ENCODE measurements around the gene VAV2. TPM values are rescaled to one million over a fixed set of nuclear protein-coding genes. Genes with fewer than 3 reads are reported as not detected.

The VAV2 gene
- total and polyA plus RNA-seq, 2 experiments from 2014 or later = 8.1 to 28.9 TPM

DNA sequence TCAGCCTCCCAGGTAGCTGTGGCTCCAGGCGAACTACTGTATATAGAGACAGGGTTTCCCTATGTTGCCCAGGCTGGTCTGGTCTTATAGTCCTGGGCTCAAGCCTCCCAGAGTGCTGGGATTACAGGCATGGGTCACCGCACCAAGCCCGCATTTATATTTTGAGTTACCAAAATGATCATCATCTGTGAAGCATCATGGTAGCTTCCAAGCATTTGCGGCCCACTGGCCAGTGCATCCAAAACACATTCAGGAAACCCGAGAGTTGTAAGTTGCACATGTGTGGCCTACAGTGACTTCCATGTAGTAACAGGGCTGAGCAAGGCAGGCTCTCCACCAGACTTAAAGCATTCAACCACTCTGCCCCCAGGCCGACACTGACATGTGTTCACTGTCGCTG is 35.4 kb upstream of the VAV2 start:
- peaks cover 17% of the 10 kb centered on the region for H3K36me3 Mint-ChIP-seq (ENCODE audit: low read depth)
- H3K27me3 ChIP-seq (ENCODE audit: insufficient read depth) = no peaks in the 10 kb centered on the region
- ATAC-seq = no peak
- peaks cover 14% of the 10 kb centered on the region for H3K4me1 Mint-ChIP-seq
- TF ChIP-seq CREB1 (CRISPR knock-in tag; IDR thresholded peaks at IDR 0.05; ENCODE audit: low read depth) (no peak), EZH2phosphoT487 (IDR thresholded peaks at IDR 0.05; ENCODE audit: unreplicated experiment) (no peak), ZNF114 (CRISPR knock-in tag; IDR thresholded peaks at IDR 0.05) (no peak), EZH2 (IDR thresholded peaks at IDR 0.05; ENCODE audit: low read depth, unreplicated experiment) (no peak), JUNB (IDR thresholded peaks at IDR 0.05; ENCODE audit: unreplicated experiment) (no peak), POLR2AphosphoS5 (IDR thresholded peaks at IDR 0.05; ENCODE audit: low read depth) (no peak)
- H3K4me1 ChIP-seq (ENCODE audit: insufficient read depth) = peaks cover 13% of the 10 kb centered on the region
- peaks cover 2% of the 10 kb centered on the region for H3K27me3 Mint-ChIP-seq (ENCODE audit: insufficient read depth, low read depth, poor library complexity)
- no peak overlapping the region for H3K27ac ChIP-seq (ENCODE audit: low read depth)
- no peaks in the 10 kb centered on the region for H3K79me2 ChIP-seq (replicated peaks; ENCODE audit: insufficient read depth)
- 0 out of 2 replicates have a peak, but pooled peaks cover 5% of the 10 kb centered on the region for H3F3A ChIP-seq (replicated peaks; ENCODE audit: low read depth)
- no peaks in the 10 kb centered on the region for H3K9me2 ChIP-seq (ENCODE audit: insufficient read depth)
- H3K27ac Mint-ChIP-seq = no peak overlapping the region
- no peaks in the 10 kb centered on the region; the same call in 2 of the 3 replicates for H3K9me3 Mint-ChIP-seq
- no peak overlapping the region for H3K4me3 Mint-ChIP-seq
- H4K20me1 ChIP-seq (replicated peaks; ENCODE audit: insufficient read depth) = no peaks in the 10 kb centered on the region; the same call in 1 of the 2 replicates
- H2AFZ ChIP-seq = no peak overlapping the region
- H3K4me3 ChIP-seq = no peak overlapping the region
- H3K36me3 ChIP-seq (ENCODE audit: insufficient read depth) = peaks cover 11% of the 10 kb centered on the region; the same call in 1 of the 2 replicates
- DNase-seq (ENCODE audit: low spot score) = no peak
- H3K4me2 ChIP-seq = no peak overlapping the region

DNA sequence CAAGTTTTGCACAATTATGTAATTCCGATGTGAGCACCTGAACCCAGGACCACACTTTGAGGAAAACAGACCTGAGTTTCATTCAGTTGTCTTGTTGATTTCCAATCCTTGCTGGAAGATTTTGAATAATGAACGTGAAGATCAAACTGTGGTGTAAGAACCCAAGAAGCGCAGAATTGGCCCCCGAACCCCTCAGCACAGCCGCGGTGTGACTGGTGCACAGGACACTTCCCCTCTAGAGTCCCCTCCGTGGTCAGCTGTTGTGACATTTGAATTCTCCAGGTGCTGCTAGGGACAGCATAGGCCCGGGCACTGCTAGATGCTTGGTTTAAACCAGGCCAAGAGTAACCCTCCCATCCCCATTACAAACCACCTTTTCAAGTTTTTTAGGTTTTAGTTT is 34.9 kb upstream of the VAV2 start:
- H3K79me2 ChIP-seq (replicated peaks; ENCODE audit: insufficient read depth) = no peaks in the 10 kb centered on the region
- peaks cover 2% of the 10 kb centered on the region for H3K27me3 Mint-ChIP-seq (ENCODE audit: insufficient read depth, low read depth, poor library complexity)
- no peak overlapping the region for H3K27ac ChIP-seq (ENCODE audit: low read depth)
- H3K27ac Mint-ChIP-seq = no peak overlapping the region
- ATAC-seq (no peak), DNase-seq (ENCODE audit: low spot score) (no peak)
- peaks cover 14% of the 10 kb centered on the region for H3K4me1 Mint-ChIP-seq
- H3K36me3 ChIP-seq (ENCODE audit: insufficient read depth) = peaks cover 5% of the 10 kb centered on the region; the same call in 1 of the 2 replicates
- H3K4me3 ChIP-seq = no peak overlapping the region
- H3K4me1 ChIP-seq (ENCODE audit: insufficient read depth) = peaks cover 13% of the 10 kb centered on the region
- H3F3A ChIP-seq (replicated peaks; ENCODE audit: low read depth) = 0 out of 2 replicates have a peak, but pooled peaks cover 5% of the 10 kb centered on the region
- peak overlapping the region; percentile 76; the same call in 1 of the 3 replicates for H3K4me3 Mint-ChIP-seq
- H3K9me3 Mint-ChIP-seq = no peaks in the 10 kb centered on the region; the same call in 2 of the 3 replicates
- no peaks in the 10 kb centered on the region for H3K9me2 ChIP-seq (ENCODE audit: insufficient read depth)
- H3K36me3 Mint-ChIP-seq (ENCODE audit: low read depth) = peaks cover 14% of the 10 kb centered on the region
- no peaks in the 10 kb centered on the region for H3K27me3 ChIP-seq (ENCODE audit: insufficient read depth)
- no peak overlapping the region for H3K4me2 ChIP-seq
- H4K20me1 ChIP-seq (replicated peaks; ENCODE audit: insufficient read depth) = no peaks in the 10 kb centered on the region; the same call in 1 of the 2 replicates
- H2AFZ ChIP-seq = no peak overlapping the region
- no peak for TF ChIP-seq POLR2AphosphoS5 (IDR thresholded peaks at IDR 0.05; ENCODE audit: low read depth)
- TF ChIP-seq EZH2 (IDR thresholded peaks at IDR 0.05; ENCODE audit: low read depth, unreplicated experiment) = no peak
- TF ChIP-seq, protein P1, sequence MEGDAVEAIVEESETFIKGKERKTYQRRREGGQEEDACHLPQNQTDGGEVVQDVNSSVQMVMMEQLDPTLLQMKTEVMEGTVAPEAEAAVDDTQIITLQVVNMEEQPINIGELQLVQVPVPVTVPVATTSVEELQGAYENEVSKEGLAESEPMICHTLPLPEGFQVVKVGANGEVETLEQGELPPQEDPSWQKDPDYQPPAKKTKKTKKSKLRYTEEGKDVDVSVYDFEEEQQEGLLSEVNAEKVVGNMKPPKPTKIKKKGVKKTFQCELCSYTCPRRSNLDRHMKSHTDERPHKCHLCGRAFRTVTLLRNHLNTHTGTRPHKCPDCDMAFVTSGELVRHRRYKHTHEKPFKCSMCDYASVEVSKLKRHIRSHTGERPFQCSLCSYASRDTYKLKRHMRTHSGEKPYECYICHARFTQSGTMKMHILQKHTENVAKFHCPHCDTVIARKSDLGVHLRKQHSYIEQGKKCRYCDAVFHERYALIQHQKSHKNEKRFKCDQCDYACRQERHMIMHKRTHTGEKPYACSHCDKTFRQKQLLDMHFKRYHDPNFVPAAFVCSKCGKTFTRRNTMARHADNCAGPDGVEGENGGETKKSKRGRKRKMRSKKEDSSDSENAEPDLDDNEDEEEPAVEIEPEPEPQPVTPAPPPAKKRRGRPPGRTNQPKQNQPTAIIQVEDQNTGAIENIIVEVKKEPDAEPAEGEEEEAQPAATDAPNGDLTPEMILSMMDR (conservative IDR thresholded peaks at IDR 0.05; ENCODE audit: low read depth in 2 of 2) = no peak
- TF ChIP-seq, protein P2, sequence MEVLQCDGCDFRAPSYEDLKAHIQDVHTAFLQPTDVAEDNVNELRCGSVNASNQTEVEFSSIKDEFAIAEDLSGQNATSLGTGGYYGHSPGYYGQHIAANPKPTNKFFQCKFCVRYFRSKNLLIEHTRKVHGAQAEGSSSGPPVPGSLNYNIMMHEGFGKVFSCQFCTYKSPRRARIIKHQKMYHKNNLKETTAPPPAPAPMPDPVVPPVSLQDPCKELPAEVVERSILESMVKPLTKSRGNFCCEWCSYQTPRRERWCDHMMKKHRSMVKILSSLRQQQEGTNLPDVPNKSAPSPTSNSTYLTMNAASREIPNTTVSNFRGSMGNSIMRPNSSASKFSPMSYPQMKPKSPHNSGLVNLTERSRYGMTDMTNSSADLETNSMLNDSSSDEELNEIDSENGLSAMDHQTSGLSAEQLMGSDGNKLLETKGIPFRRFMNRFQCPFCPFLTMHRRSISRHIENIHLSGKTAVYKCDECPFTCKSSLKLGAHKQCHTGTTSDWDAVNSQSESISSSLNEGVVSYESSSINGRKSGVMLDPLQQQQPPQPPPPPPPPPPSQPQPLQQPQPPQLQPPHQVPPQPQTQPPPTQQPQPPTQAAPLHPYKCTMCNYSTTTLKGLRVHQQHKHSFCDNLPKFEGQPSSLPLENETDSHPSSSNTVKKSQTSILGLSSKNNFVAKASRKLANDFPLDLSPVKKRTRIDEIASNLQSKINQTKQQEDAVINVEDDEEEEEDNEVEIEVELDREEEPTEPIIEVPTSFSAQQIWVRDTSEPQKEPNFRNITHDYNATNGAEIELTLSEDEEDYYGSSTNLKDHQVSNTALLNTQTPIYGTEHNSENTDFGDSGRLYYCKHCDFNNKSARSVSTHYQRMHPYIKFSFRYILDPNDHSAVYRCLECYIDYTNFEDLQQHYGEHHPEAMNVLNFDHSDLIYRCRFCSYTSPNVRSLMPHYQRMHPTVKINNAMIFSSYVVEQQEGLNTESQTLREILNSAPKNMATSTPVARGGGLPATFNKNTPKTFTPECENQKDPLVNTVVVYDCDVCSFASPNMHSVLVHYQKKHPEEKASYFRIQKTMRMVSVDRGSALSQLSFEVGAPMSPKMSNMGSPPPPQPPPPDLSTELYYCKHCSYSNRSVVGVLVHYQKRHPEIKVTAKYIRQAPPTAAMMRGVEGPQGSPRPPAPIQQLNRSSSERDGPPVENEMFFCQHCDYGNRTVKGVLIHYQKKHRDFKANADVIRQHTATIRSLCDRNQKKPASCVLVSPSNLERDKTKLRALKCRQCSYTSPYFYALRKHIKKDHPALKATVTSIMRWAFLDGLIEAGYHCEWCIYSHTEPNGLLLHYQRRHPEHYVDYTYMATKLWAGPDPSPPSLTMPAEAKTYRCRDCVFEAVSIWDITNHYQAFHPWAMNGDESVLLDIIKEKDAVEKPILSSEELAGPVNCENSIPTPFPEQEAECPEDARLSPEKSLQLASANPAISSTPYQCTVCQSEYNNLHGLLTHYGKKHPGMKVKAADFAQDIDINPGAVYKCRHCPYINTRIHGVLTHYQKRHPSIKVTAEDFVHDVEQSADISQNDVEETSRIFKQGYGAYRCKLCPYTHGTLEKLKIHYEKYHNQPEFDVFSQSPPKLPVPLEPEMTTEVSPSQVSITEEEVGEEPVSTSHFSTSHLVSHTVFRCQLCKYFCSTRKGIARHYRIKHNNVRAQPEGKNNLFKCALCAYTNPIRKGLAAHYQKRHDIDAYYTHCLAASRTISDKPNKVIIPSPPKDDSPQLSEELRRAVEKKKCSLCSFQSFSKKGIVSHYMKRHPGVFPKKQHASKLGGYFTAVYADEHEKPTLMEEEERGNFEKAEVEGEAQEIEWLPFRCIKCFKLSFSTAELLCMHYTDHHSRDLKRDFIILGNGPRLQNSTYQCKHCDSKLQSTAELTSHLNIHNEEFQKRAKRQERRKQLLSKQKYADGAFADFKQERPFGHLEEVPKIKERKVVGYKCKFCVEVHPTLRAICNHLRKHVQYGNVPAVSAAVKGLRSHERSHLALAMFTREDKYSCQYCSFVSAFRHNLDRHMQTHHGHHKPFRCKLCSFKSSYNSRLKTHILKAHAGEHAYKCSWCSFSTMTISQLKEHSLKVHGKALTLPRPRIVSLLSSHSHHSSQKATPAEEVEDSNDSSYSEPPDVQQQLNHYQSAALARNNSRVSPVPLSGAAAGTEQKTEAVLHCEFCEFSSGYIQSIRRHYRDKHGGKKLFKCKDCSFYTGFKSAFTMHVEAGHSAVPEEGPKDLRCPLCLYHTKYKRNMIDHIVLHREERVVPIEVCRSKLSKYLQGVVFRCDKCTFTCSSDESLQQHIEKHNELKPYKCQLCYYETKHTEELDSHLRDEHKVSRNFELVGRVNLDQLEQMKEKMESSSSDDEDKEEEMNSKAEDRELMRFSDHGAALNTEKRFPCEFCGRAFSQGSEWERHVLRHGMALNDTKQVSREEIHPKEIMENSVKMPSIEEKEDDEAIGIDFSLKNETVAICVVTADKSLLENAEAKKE (CRISPR knock-in tag; IDR thresholded peaks at IDR 0.05) = no peak
- no peak for TF ChIP-seq CREB1 (CRISPR knock-in tag; IDR thresholded peaks at IDR 0.05; ENCODE audit: low read depth)
- no peak for TF ChIP-seq JUNB (IDR thresholded peaks at IDR 0.05; ENCODE audit: unreplicated experiment)
- no peak for TF ChIP-seq STAT1 (IDR thresholded peaks at IDR 0.05; ENCODE audit: unreplicated experiment)

Data from GM23338 (cell line).